K562 (cell line): ENCODE data around the gene PPP1R16B. TPM values are rescaled to one million over a fixed set of nuclear protein-coding genes. Genes with fewer than 3 reads are reported as not detected.

Source experiments
- ATAC-seq: fragments of 200-7000 bp; cut with Tn5 transposase; 3 replicates; pipeline ENCODE4 v1.9.1; 2020; ENCODE audit warnings: moderate library complexity
- BruUV-seq: library from RNA; stranded (reverse); fragments of 400-500 nt; replicated peaks from 2 replicates; lab custom pipeline; 2021; lab: Mats Ljungman, UMichigan
- CTCF ChIA-PET: fragments of 300-600 bp; formaldehyde crosslinking; extraction: SDS; loops from one replicate; lab custom pipeline; 2021; ENCODE audit warnings: low intra/inter-chr PET ratio; lab: Yijun Ruan, JAX
- POLR2A ChIA-PET: fragments of 300-600, 350-650 bp; sonication (Branson Sonifier 250); formaldehyde crosslinking; extraction: SDS; loops from one replicate; lab custom pipeline; 2021; ENCODE audit warnings: antibody characterized with exemption, inconsistent platforms; lab: Yijun Ruan, JAX
- DNase-seq, 4 experiments: peaks; one replicate each; pipeline versions ENCODE4 v3.0.0 to v3.0.0-alpha.2; 2011 to 2018; ENCODE audit warnings: low spot score in 3 of 4, mixed read lengths in 3 of 4; ENCODE audit errors: extremely low read depth in 1 of 4
- FAIRE-seq: peaks from 2 replicates; lab custom pipeline; 2011; peaks lifted over from hg19 to GRCh38; lab: Jason Lieb, UNC
- H2AFZ ChIP-seq: 2 replicates; pipeline ENCODE4 v1.6.0; 2011; ENCODE audit warnings: low read depth, low read length, control low read depth, inconsistent platforms
- H3K27ac ChIP-seq: fragments of 200-600 bp; 3 replicates; pipeline ENCODE4 v1.8.0; 2011; ENCODE audit warnings: low read depth, mild to moderate bottlenecking, control low read depth, inconsistent platforms, low read length, moderate library complexity, mixed read lengths; ENCODE audit errors: extremely low read depth
- H3K27me3 ChIP-seq, 2 experiments: fragments of 300-600 bp in 1 of 2; 2 replicates in 1 of 2; 3 replicates in 1 of 2; pipeline versions ENCODE4 v1.6.0 to v1.8.0; 2011; ENCODE audit warnings: inconsistent platforms in 2 of 2, low read length in 2 of 2, mild to moderate bottlenecking in 1 of 2, mixed read lengths in 1 of 2, moderate library complexity in 1 of 2; ENCODE audit not compliant: control insufficient read depth in 2 of 2, insufficient read depth in 2 of 2
- H3K36me3 ChIP-seq: fragments of 300-600 bp; 3 replicates; pipeline ENCODE4 v1.8.0; 2011; ENCODE audit warnings: mild to moderate bottlenecking, low read length, inconsistent platforms; ENCODE audit not compliant: control insufficient read depth, insufficient read depth
- H3K4me1 ChIP-seq, 2 experiments: fragments of 200-600 bp in 1 of 2; replicated peaks in 1 of 2; 2 replicates in 1 of 2; 3 replicates in 1 of 2; pipeline versions ENCODE4 v1.5.1 to v1.8.0; 2011; ENCODE audit warnings: inconsistent platforms in 2 of 2, low read length in 2 of 2, mild to moderate bottlenecking in 1 of 2, mixed read lengths in 1 of 2, moderate library complexity in 1 of 2; ENCODE audit not compliant: control insufficient read depth in 2 of 2, insufficient read depth in 2 of 2
- H3K4me2 ChIP-seq: 2 replicates; pipeline ENCODE4 v1.6.1; 2011; ENCODE audit warnings: low read length, control low read depth, inconsistent platforms, mixed read lengths; ENCODE audit not compliant: insufficient read depth
- H3K4me3 ChIP-seq: fragments of 200-600 bp; sonication (generic), shearing (Covaris generic); 2 replicates; pipeline ENCODE4 v1.5.1; 2016; ENCODE audit warnings: control low read depth, inconsistent platforms
- H3K79me2 ChIP-seq: fragments of 200-600 bp; 3 replicates; pipeline ENCODE4 v1.8.0; 2011; ENCODE audit warnings: low read length, inconsistent platforms; ENCODE audit not compliant: control insufficient read depth, insufficient read depth
- H3K9ac ChIP-seq, 2 experiments: 2 replicates each; pipeline versions ENCODE4 v1.6.0 to v1.6.1; 2011; ENCODE audit warnings: low read depth in 2 of 2, low read length in 2 of 2, control low read depth in 1 of 2, inconsistent platforms in 1 of 2, mild to moderate bottlenecking in 1 of 2, mixed read lengths in 1 of 2; ENCODE audit not compliant: insufficient read depth in 1 of 2
- H3K9me1 ChIP-seq: one replicate; pipeline ENCODE4 v1.6.0; 2011; ENCODE audit warnings: inconsistent platforms, mild to moderate bottlenecking, low read length, moderate library complexity; ENCODE audit not compliant: control insufficient read depth, insufficient read depth
- H3K9me3 ChIP-seq: replicated peaks from 2 replicates; pipeline ENCODE4 v1.5.1; 2011; ENCODE audit warnings: low read depth, low read length, inconsistent platforms; ENCODE audit not compliant: control insufficient read depth, insufficient read depth
- H4K20me1 ChIP-seq: replicated peaks from 2 replicates; pipeline ENCODE4 v1.6.1; 2011; ENCODE audit warnings: low read length, inconsistent platforms, mixed read lengths; ENCODE audit not compliant: control insufficient read depth, insufficient read depth
- ARID1B ChIP-seq: fragments of 450-650 bp; IDR thresholded peaks from 2 replicates; pipeline ENCODE4 v1.6.1; 2016; ENCODE audit warnings: antibody characterized with exemption, mild to moderate bottlenecking, inconsistent platforms
- ILK ChIP-seq: fragments of 450-650 bp; IDR thresholded peaks from 2 replicates; pipeline ENCODE4 v1.6.1; 2016; ENCODE audit warnings: missing genetic modification characterization, low read depth, mild to moderate bottlenecking, missing compliant biosample characterization, moderate library complexity, borderline replicate concordance
- NR4A1 ChIP-seq, 2 experiments: fragments of 250-450 bp in 1 of 2; fragments of 450-650 bp in 1 of 2; sonication (Bioruptor Pico) in 1 of 2; IDR thresholded peaks; 2 replicates each; pipeline versions ENCODE4 v1.4.0 to v1.6.1; 2016 to 2020; ENCODE audit warnings: mild to moderate bottlenecking in 2 of 2, missing compliant biosample characterization in 1 of 2, missing genetic modification characterization in 1 of 2, moderate library complexity in 1 of 2
- SMC3 ChIP-seq: conservative IDR thresholded peaks from 2 replicates; pipeline ENCODE4 v1.6.1; 2011; ENCODE audit warnings: low read depth, low read length, improper control_type of control experiment; ENCODE audit not compliant: insufficient read depth
- THRAP3 ChIP-seq: fragments of 450-650 bp; IDR thresholded peaks from 2 replicates; pipeline ENCODE4 v1.6.1; 2016; ENCODE audit warnings: mild to moderate bottlenecking, inconsistent platforms, borderline replicate concordance
- WGBS: fragments of 100-300 bp; shearing (Covaris generic); methylation state at CpG from one replicate; pipeline ENCODE4 v1.1.6; 2016; ENCODE audit warnings: low coverage, mixed read lengths; ENCODE audit not compliant: insufficient coverage; ENCODE audit errors: missing lambda C conversion rate; 5-methylcytosine and 5-hydroxymethylcytosine counted together
- in situ Hi-C: fragments of 300-500 bp; cut with MboI; formaldehyde crosslinking; loops from 4 replicates; pipeline ENCODE4 v1.15.0; 2018; ENCODE audit warnings: inconsistent platforms, mixed read lengths
- intact Hi-C: fragments of 100-400 bp; cut with micrococcal nuclease; formaldehyde crosslinking; loops from 2 replicates; pipeline ENCODE4 v1.14.2; 2022
- polyA plus RNA-seq, 8 experiments: library from polyadenylated mRNA; depleted of rRNA in 4 of 8; stranded (reverse) in 5 of 8; unstranded in 3 of 8; fragments of >200 nt; fragmentation: Nextera tagmentation in 2 of 8; fragmentation: Illumina TruSeq in 1 of 8; extraction: Ambion mirVana in 2 of 8; extraction: Trizol in 1 of 8; gene quantifications; 2 replicates each; pipeline versions ENCODE4 v1.2.1 to v1.2.3, GENCODE V29; 2011 to 2014; ENCODE audit warnings: inconsistent platforms in 1 of 8, missing spikeins in 1 of 8
- total RNA-seq, 7 experiments: library from RNA; depleted of rRNA in 6 of 7; stranded (reverse); fragments of >200 nt in 6 of 7; fragmentation: Illumina TruSeq in 2 of 7; extraction: Trizol in 2 of 7; gene quantifications; 2 replicates each; pipeline versions ENCODE4 v1.2.1 to v1.2.3, GENCODE V29; 2011 to 2021; ENCODE audit warnings: low replicate concordance in 1 of 7
- TF ChIP-seq, protein P1 (sequence below), 2 experiments: fragments of 150-350 bp in 1 of 2; IDR thresholded peaks; 2 replicates each; pipeline ENCODE4 v1.6.1; 2012 to 2016; ENCODE audit warnings: low read depth in 2 of 2, low read length in 2 of 2, mild to moderate bottlenecking in 1 of 2, moderate library complexity in 1 of 2

Gene PPP1R16B
- total and polyA plus RNA-seq, 9 of the 15 experiments (the other 6 are each of a cell fraction or from before 2014, with no cell fraction given) = 1.5 to 11.5 (median 6.8) TPM

DNA sequence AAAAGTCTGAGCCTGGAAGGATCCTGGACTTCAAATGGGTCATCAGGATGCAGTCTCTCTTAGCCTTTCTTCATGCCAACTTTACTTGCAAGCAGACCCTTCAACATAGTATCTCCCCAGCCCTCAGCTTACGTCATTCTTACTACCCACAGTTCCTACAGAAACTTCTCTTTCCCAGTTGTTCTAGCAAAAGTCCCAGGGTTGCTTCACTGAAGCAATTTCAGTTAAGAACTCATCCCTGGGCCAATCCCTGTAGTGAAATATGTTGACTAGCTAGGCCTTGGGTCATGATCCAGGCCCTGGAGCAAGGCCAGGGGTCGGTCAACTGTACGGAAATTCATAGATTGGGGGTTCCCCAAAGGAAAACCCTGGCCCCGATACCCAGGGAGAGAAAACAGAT lies 112.2 kb downstream of the PPP1R16B start (continued):
- TF ChIP-seq NR4A1 (CRISPR knock-in tag; IDR thresholded peaks at IDR 0.05) (no peak), NR4A1 (tag; IDR thresholded peaks at IDR 0.05) (no peak), ARID1B (no peak)

DNA sequence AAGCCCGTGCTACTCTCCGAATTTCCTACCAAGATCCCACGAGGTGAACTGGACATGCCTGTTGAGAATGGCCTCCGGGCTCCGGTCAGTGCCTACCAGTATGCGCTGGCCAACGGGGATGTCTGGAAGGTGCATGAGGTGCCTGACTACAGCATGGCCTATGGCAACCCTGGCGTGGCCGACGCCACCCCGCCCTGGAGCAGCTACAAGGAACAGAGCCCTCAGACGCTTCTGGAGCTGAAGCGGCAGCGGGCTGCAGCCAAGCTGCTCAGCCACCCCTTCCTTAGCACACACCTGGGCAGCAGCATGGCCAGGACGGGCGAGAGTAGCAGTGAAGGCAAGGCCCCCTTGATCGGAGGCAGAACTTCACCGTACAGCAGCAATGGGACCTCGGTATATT lies 112.7 kb downstream of the PPP1R16B start:
- no peak overlapping the region for H3K4me3 ChIP-seq

More for the DNA sequence above, 112.7 kb downstream of the PPP1R16B start:
- in situ Hi-C loops (no loop called here), intact Hi-C loops (no loop called here)
- H4K20me1 ChIP-seq = no peaks in the 10 kb centered on the region
- H3K9me3 ChIP-seq = no peaks in the 10 kb centered on the region
- H3K9ac ChIP-seq = no peak overlapping the region
- WGBS = 59% methylated on average over 18 of the region's 19 CpGs
- ChIA-PET POLR2A (interaction anchor here (1.2 to 2.1 kb wide), 3 partner anchors 8 to 10 kb away, joined by 4 to 9 read pairs (median 5); partner anchors contain the start of gene FAM83D), CTCF (no interaction called here)
- TF ChIP-seq SMC3 (no peak), ILK (tag) (no peak), THRAP3 (no peak)
- TF ChIP-seq, protein P1, sequence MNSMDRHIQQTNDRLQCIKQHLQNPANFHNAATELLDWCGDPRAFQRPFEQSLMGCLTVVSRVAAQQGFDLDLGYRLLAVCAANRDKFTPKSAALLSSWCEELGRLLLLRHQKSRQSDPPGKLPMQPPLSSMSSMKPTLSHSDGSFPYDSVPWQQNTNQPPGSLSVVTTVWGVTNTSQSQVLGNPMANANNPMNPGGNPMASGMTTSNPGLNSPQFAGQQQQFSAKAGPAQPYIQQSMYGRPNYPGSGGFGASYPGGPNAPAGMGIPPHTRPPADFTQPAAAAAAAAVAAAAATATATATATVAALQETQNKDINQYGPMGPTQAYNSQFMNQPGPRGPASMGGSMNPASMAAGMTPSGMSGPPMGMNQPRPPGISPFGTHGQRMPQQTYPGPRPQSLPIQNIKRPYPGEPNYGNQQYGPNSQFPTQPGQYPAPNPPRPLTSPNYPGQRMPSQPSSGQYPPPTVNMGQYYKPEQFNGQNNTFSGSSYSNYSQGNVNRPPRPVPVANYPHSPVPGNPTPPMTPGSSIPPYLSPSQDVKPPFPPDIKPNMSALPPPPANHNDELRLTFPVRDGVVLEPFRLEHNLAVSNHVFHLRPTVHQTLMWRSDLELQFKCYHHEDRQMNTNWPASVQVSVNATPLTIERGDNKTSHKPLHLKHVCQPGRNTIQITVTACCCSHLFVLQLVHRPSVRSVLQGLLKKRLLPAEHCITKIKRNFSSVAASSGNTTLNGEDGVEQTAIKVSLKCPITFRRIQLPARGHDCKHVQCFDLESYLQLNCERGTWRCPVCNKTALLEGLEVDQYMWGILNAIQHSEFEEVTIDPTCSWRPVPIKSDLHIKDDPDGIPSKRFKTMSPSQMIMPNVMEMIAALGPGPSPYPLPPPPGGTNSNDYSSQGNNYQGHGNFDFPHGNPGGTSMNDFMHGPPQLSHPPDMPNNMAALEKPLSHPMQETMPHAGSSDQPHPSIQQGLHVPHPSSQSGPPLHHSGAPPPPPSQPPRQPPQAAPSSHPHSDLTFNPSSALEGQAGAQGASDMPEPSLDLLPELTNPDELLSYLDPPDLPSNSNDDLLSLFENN (IDR thresholded peaks at IDR 0.05; ENCODE audit: low read depth in 2 of 2, low read length in 2 of 2) = no peak
- DNase-seq (no peak), ATAC-seq (no peak), FAIRE-seq (no peak)
- H3K4me2 ChIP-seq = no peak overlapping the region
- no peaks in the 10 kb centered on the region; a peak in 1 of 5 replicates for H3K4me1 ChIP-seq
- H3K27me3 ChIP-seq = peaks cover 0 to 16% of the 10 kb centered on the region in 2 experiments; a peak in 2 of 5 replicates
- BruUV-seq = no TSS peak
- H3K79me2 ChIP-seq = no peaks in the 10 kb centered on the region
- no peaks in the 10 kb centered on the region for H3K36me3 ChIP-seq
- H3K9me1 ChIP-seq = no peaks in the 10 kb centered on the region
- H3K27ac ChIP-seq = no peak overlapping the region
- H2AFZ ChIP-seq = no peak overlapping the region
